ENCODE results near the gene MCRS1. TPM values are rescaled to one million over a fixed set of nuclear protein-coding genes. Genes with fewer than 3 reads are reported as not detected.

MCRS1 gene
- total RNA-seq, 1 donor from 2014 or later = 76.9 TPM

DNA sequence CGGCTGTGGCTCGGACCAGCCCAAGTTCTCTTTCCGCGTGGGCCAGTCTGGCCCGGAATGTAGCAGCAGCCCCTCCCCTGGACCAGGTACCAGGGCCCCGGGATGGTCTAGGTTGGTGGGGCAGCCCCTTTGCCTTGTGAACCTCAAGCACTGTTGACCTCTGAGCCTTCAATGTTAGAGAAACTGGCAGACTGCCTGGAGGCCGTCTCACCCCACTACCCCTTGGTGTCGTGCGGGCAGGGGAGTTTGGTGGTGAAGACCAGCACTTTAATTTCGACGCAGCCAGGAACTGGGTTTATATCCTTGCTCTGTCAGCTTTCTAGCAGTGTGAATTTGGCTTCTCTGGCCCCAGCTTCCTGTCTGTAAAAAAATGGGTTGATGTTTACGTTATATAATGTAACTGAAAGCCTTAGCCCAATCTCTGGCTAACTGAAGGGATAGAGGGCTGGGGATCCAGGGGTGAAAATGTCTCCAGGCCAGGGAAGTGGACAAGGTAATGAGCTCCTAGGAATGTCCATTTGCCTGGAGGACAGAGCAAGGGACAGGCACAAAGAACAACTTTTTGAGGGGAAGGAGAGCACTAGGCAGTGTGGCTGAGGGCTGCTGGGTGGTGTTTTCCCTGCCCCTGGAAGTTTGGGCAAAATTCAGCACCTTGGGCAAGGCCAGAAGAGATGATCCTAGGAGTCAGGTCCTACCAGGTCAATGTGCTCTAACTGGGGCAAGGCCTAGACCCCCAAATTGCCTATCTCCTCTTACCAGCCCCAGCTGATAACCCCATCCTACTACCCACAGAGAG, 11.4 kb downstream of the MCRS1 start:
- no peak for DNase-seq (ENCODE audit: low read depth, low spot score)

DNA sequence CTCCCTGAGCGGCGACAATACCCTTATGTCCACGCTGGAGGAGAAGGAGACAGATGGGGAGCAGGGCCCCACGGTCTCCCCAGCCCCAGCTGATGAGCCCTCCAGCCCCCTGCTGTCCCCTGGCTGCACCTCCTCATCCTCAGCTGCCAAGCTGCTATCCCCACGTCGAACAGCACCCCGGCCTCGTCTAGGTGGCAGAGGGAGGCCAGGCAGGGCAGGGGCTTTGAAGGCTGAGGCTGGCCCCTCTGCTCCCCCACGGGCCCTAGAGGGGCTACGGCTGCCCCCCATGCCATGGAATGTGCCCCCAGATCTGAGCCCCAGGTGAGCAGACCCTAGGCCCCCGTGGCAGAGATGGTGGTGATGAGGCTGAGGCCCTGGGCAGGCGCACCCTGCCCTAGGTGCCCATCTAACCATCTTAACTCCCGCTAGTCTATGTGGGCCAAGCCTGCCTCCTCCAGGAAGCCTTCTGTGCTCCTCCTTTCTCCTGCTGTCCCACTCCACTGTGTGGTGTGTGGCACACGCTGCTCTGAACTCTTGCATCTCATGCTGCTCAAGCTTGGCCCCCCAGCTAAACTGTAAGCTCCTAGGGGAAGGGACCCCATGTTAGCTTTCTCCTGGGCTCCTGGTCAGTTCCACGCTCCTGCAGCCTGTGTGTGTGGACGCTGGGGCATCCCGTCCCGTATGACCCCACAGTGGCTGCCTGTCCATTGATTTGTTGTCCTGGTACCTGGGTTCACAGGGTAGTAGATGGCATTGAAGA, 12.1 kb downstream of the MCRS1 start:
- no peak for DNase-seq (ENCODE audit: low read depth, low spot score)

DNA sequence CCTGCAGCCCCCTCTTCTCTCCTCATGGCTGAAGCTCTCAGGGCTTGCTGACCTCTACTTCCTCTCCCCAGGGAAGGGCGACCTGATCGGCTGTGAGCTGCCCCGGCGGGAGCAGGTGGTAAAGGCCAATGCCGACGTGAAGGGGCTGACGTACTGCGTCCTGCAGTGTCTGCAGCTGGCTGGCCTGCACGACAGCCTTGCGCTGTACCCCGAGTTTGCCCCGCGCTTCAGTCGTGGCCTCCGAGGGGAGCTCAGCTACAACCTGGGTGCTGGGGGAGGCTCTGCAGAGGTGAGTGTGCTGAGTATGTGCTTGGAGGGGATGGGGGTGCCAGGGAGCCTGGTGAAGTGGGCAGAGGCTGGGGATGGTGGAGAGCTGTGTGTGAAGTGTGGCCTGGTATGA, 13.7 kb downstream of the MCRS1 start:
- DNase-seq (ENCODE audit: low read depth, low spot score) = no peak

DNA sequence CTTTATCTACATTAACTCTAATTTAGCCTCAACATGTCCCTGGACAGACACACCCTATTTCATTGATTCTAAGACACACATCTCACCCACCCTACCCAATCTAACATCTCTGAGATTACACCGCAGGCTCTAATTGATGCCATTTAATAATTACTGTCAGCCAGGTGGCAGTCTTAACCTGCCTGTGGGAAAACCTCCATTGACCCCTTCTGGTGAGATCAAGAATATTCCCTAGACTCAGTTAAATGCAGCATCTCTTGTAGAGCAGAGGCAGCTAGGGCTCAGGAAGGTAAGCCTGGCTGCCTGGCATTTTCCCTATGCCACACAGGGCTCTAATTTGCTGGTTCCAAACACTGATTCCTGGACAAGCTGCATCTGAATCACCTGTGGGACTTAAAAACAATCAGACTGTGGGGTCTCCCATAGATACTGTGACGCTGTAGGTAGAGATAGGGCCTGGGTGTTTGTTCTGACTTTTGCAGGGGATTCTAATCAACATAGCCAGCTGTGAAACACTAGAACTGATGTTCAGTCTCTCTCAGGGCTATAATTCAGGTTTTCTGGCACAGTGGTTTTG, 14.3 kb downstream of the MCRS1 start:
- no peak for DNase-seq (ENCODE audit: low read depth, low spot score)

DNA sequence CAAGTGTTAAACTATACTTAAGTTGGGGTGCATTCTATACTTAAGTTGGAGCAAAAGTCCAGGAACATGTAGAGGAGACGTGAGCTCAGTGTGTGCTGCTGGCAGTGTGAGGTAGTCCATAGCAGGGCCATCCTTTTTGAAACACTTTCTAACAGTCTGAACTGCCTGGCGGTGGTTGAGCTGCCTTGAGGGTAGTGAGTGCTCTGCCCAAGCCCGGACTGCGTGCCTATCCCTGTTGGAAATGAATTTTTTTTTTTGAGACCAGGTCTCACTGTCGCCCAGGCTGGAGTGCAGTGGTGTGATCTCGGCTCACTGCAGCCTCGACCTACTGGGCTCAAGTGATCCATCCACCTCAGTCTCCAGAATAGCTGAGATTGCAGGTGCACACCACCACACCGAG, 15.0 kb downstream of the MCRS1 start:
- DNase-seq (ENCODE audit: low read depth, low spot score) = no peak

GRCh38 chr12:49552425-49552824, 15.5 kb downstream of the MCRS1 start:
- no peak for DNase-seq (ENCODE audit: low read depth, low spot score)

- DNase-seq (ENCODE audit: low read depth, low spot score) = no peak
These were observed 15.9 kb downstream of the MCRS1 start for GRCh38 chr12:49552014-49552413.

- DNase-seq (ENCODE audit: low read depth, low spot score) = no peak
These were observed 17.2 kb downstream of the MCRS1 start for GRCh38 chr12:49550693-49551252.

DNA sequence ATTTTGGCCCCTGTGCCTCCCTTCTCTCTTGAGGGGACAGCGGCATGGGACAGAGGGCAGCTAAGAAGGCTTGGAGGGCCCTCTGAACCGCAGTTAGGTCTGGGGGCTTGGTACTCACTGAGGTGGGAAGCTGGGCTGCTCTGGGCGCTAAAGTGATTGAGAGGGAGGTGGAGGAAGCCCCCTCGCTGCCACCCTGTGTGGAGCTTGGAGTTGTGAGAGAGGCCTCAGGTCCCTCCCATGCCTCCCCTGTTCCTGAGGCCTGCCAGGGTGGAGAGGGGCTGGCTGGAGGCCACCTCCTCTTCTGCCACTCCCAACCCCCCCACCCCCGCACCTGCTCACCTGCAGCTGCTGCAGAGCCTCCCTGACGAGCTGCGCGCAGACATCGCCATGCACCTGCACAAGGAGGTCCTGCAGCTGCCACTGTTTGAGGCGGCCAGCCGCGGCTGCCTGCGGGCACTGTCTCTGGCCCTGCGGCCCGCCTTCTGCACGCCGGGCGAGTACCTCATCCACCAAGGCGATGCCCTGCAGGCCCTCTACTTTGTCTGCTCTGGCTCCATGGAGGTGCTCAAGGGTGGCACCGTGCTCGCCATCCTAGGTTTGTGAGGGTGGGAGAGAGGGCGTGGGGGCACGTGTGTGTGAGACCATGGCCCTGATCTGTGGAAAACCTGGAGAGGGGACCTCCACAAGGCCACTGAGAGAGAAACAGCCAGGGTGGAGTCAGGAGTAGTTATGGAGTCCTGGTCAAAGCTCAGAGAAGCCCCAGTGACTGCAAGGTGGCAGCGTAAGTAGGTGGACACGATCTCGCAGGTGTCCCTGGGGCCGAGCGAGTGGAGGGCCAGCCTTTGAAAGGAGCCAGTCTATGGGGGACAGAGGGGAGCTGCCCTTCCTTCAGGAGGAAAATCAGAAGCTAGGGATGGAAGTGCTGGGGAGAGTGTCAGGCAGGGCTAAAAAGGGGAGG, 17.9 kb downstream of the MCRS1 start:
- DNase-seq (ENCODE audit: low read depth, low spot score) = no peak

GRCh38 chr12:49548822-49549648, 18.9 kb downstream of the MCRS1 start:
- DNase-seq (ENCODE audit: low read depth, low spot score) = no peak

GRCh38 chr12:49548481-49548821, 19.5 kb downstream of the MCRS1 start:
- DNase-seq (ENCODE audit: low read depth, low spot score) = no peak

- no peak for DNase-seq (ENCODE audit: low read depth, low spot score)
These were observed 20.8 kb downstream of the MCRS1 start for GRCh38 chr12:49547090-49547690.

DNA sequence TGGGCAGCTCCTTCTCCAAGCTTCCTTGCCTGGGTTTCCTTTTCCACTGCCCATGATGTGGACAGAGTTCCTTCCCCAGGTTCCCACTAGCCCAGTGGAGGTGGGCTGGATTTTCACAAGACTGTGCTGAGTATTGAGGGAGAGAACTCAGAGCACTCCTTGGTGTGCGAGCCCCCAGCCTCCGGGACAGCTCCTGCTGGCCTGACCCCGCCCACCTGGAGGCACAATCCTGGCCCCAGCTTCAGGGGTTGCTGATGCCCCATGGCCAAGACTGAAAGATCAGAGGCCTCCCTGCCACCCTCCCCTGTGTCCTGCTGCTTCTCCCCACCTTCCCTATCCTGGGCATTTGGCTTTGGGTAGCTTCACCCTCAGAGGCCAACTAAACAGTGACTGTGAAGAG, 21.5 kb downstream of the MCRS1 start:
- DNase-seq (ENCODE audit: low read depth, low spot score) = no peak

GRCh38 chr12:49545815-49546214, 22.1 kb downstream of the MCRS1 start:
- DNase-seq (ENCODE audit: low read depth, low spot score) = no peak

DNA sequence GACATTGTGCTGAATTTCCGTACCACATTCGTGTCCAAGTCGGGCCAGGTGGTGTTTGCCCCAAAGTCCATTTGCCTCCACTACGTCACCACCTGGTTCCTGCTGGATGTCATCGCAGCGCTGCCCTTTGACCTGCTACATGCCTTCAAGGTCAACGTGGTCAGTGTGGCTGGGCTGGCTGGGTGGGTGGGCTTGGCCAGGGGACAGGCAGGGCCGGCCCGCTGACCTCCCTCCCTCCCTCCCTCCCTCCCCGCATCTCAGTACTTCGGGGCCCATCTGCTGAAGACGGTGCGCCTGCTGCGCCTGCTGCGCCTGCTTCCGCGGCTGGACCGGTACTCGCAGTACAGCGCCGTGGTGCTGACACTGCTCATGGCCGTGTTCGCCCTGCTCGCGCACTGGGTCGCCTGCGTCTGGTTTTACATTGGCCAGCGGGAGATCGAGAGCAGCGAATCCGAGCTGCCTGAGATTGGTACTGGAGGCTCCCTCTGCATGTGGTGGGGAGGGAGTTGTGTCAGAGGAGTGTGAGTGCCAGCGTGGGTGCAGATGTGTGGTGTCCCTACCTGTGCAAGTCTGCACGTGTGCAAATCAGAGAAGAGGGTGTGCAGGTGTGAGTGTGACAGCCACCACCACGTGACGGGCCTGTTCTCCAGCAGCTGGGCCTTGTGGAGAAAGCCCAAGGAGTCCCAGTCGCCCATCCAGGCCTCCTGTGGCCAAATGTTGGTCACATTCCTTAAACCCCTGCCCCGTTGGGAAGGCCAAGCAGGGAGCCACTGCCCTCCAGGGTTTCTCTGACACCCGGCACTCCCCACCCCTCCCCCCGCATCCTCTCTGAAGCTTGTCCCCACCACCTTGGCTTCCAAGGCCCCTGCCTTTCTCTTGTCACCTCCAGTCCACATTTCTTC, 23.8 kb downstream of the MCRS1 start:
- no peak for DNase-seq (ENCODE audit: low read depth, low spot score)

DNA sequence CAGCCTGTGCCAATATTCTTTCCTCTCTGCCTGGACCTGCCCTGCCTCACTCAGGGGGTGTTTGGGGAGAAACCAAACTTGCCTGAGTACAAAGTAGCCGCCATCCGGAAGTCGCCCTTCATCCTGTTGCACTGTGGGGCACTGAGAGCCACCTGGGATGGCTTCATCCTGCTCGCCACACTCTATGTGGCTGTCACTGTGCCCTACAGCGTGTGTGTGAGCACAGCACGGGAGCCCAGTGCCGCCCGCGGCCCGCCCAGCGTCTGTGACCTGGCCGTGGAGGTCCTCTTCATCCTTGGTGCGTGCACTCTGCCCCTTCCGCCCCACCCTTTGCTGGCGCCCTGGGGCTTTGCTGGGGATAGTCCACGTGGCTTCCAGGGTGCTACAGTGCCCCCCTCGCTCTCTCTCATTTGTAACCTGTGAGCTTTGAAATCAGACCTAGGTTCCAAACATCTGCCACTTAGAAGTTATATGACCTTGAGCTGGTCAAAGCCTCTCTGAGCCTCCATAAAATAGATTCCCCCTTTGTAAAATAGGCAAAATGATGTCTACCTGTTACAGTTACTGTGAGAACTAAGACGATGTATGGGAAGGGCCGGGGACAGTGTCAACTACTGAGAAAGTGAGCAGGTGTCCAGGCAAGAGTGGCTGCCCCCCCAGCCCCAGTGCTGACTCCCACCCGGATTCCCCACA, 24.6 kb downstream of the MCRS1 start:
- DNase-seq (ENCODE audit: low read depth, low spot score) = no peak

- DNase-seq (ENCODE audit: low read depth, low spot score) = no peak
These were observed 25.3 kb downstream of the MCRS1 start for GRCh38 chr12:49542592-49543160.

Data from pulmonary artery endothelial cell (primary cell).